SU-DHL-6 (cell line): Measurements from ENCODE around the gene NGLY1.

Source experiments
- H2AFZ ChIP-seq: fragments of 200-600 bp; sonication (generic); 2 replicates; pipeline ENCODE4 v1.6.1; 2014; ENCODE audit warnings: low read depth, mild to moderate bottlenecking, moderate library complexity, mixed read lengths, antibody characterized with exemption, low read length; ENCODE audit not compliant: severe bottlenecking
- H3F3A ChIP-seq: fragments of 200-600 bp; shearing (Covaris generic); 2 replicates; pipeline ENCODE4 v1.6.0; 2016; ENCODE audit warnings: antibody characterized with exemption, mild to moderate bottlenecking; ENCODE audit not compliant: insufficient read depth
- H3K27ac ChIP-seq: fragments of 200-600 bp; sonication (generic); 2 replicates; pipeline ENCODE4 v1.5.1; 2016; ENCODE audit warnings: low read depth, mild to moderate bottlenecking, low read length, moderate library complexity, mixed read lengths
- H3K27me3 ChIP-seq: fragments of 200-600 bp; sonication (generic), shearing (Covaris generic); 2 replicates; pipeline ENCODE4 v1.6.0; 2014; ENCODE audit warnings: mild to moderate bottlenecking, low read length
- H3K36me3 ChIP-seq: fragments of 200-600 bp; sonication (generic); 2 replicates; pipeline ENCODE4 v1.6.1; 2014; ENCODE audit warnings: mild to moderate bottlenecking, low read length, mixed read lengths
- H3K4me2 ChIP-seq: fragments of 300-600, 200-600 bp; shearing (Covaris generic), sonication (generic); 2 replicates; pipeline ENCODE4 v1.6.0; 2014; ENCODE audit warnings: low read length, low read depth, mild to moderate bottlenecking; ENCODE audit not compliant: poor library complexity, severe bottlenecking
- H3K4me3 ChIP-seq: fragments of 200-600 bp; sonication (generic); 2 replicates; pipeline ENCODE4 v1.5.1; 2014; ENCODE audit warnings: antibody characterized with exemption, low read length, mild to moderate bottlenecking, mixed read lengths; ENCODE audit not compliant: insufficient read depth, poor library complexity, severe bottlenecking
- H3K79me2 ChIP-seq: fragments of 200-600 bp; sonication (generic); 2 replicates; pipeline ENCODE4 v1.6.1; 2014; ENCODE audit warnings: mild to moderate bottlenecking, low read length, moderate library complexity; ENCODE audit not compliant: insufficient read depth
- H3K9ac ChIP-seq: fragments of 200-600 bp; sonication (generic); 2 replicates; pipeline ENCODE4 v1.7.0; 2014; ENCODE audit warnings: mild to moderate bottlenecking, low read length
- H3K9me2 ChIP-seq: fragments of 200-600 bp; sonication (generic); replicated peaks from 2 replicates; pipeline ENCODE4 v1.6.1; 2014; ENCODE audit warnings: low read length; ENCODE audit not compliant: insufficient read depth
- H3K9me3 ChIP-seq: fragments of 200-600 bp; sonication (generic); 2 replicates; pipeline ENCODE4 v1.6.1; 2014; ENCODE audit warnings: low read length, mixed read lengths; ENCODE audit not compliant: insufficient read depth
- H4K20me1 ChIP-seq: fragments of 200-600 bp; sonication (generic); 2 replicates; pipeline ENCODE4 v1.6.1; 2014; ENCODE audit warnings: low read depth, mild to moderate bottlenecking, antibody characterized with exemption, low read length, moderate library complexity, mixed read lengths
- EZH2phosphoT487 ChIP-seq: fragments of 200-600 bp; sonication (generic), shearing (Covaris generic); conservative IDR thresholded peaks from 2 replicates; pipeline ENCODE4 v1.6.1; 2018; ENCODE audit warnings: mild to moderate bottlenecking, antibody characterized with exemption, low read length, moderate library complexity, mixed read lengths
- TF ChIP-seq, protein P1 (sequence below): fragments of 200-600 bp; sonication (generic); IDR thresholded peaks from one replicate; pipeline ENCODE4 v1.5.1; 2017; ENCODE audit warnings: antibody characterized with exemption, mild to moderate bottlenecking, low read length, moderate library complexity; ENCODE audit not compliant: insufficient read depth, poor library complexity, severe bottlenecking

NGLY1 gene

DNA sequence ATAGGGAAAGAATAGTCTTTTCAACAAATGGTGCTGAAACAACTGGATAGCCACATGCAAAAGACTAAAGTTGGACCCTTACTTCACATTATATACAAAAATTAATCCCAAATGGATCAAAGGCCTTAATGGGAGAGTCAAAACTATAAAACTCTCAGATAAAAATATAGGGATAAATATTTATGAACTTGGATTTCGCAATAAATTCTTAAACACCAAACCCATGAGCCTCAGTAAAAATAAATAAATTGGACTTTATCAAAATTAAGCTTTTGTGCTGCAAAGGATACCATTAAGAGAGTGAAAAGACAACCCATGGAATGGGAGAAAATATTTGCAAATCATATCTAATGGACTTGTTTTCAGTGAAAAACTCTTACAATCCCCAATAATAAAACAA is 99.8 kb downstream of the NGLY1 start:
- no peak overlapping the region for H3K27ac ChIP-seq
- no peak overlapping the region for H3K4me3 ChIP-seq
- H3K36me3 ChIP-seq: no peaks in the 10 kb centered on the region
- no peaks in the 10 kb centered on the region for H3K27me3 ChIP-seq
- no peak overlapping the region for H3K9ac ChIP-seq
- no peaks in the 10 kb centered on the region for H3K79me2 ChIP-seq
- H3K4me2 ChIP-seq: no peak overlapping the region
- H3K9me2 ChIP-seq: no peaks in the 10 kb centered on the region
- H4K20me1 ChIP-seq: no peaks in the 10 kb centered on the region
- H3F3A ChIP-seq: no peaks in the 10 kb centered on the region
- TF ChIP-seq EZH2phosphoT487: no peak
- TF ChIP-seq, protein P1, sequence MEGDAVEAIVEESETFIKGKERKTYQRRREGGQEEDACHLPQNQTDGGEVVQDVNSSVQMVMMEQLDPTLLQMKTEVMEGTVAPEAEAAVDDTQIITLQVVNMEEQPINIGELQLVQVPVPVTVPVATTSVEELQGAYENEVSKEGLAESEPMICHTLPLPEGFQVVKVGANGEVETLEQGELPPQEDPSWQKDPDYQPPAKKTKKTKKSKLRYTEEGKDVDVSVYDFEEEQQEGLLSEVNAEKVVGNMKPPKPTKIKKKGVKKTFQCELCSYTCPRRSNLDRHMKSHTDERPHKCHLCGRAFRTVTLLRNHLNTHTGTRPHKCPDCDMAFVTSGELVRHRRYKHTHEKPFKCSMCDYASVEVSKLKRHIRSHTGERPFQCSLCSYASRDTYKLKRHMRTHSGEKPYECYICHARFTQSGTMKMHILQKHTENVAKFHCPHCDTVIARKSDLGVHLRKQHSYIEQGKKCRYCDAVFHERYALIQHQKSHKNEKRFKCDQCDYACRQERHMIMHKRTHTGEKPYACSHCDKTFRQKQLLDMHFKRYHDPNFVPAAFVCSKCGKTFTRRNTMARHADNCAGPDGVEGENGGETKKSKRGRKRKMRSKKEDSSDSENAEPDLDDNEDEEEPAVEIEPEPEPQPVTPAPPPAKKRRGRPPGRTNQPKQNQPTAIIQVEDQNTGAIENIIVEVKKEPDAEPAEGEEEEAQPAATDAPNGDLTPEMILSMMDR: no peak
- no peaks in the 10 kb centered on the region for H3K9me3 ChIP-seq
- H2AFZ ChIP-seq: no peak overlapping the region

DNA sequence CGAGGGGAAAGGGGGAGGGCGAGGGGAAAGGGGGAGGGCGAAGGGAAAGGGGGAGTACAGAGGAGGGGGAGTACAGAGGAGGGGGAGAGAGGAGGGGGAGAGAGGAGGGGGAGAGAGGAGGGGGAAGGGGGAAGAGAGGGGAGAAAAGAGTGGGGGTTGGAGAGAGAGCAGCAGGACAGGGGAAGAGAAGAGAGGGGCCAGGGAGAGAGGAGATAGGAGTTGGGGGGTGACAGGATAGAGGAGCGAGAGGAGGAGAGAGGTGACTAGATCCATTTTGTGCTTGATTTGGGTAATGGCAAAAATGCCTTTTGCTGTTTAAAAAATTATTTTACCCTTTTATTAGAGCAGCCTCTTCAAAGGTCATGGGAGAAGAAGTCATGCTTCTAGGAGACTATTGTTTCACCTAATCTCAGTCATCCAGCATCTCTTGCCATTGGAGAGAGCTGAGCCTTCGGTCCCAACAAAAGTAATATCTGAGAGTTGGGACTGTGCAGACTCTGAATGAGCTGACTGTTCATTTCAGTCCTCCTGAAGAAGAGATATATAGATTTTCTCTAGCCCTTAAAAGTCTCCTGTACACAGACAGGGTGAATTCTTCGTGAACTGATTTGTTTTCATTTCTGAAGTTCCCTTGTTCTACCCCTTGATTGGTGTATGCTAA is 103.5 kb downstream of the NGLY1 start:
- Histone ChIP-seq H3K4me3 (no peak overlapping the region), H3K9ac (no peak overlapping the region)

DNA sequence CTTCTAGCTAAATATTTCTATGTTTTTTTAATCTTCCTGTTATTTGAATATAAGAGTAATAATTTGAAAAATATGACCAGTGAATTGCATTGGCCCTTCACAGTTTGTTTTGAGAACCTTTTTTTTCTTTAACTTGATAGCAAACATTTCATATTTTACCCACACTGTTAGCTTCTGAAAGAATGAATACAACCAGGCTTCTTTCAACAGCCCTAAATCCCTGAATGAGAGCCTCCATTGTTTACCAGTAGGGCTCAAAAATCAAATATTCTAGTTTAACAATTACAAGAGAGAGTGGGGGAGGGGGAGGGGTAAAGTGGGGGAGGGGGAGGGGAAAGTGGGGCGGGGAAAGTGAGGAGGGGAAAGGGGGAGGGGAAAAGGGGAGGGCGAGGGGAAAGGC is 104.1 kb downstream of the NGLY1 start:
- Histone ChIP-seq H3K79me2 (no peaks in the 10 kb centered on the region), H2AFZ (no peak overlapping the region), H3F3A (no peaks in the 10 kb centered on the region), H3K27ac (no peak overlapping the region), H3K9me3 (peaks cover 4% of the 10 kb centered on the region; the same call in 1 of the 2 replicates), H4K20me1 (no peaks in the 10 kb centered on the region), H3K4me3 (no peak overlapping the region), H3K27me3 (no peaks in the 10 kb centered on the region), H3K4me2 (no peak overlapping the region), H3K36me3 (no peaks in the 10 kb centered on the region), H3K9me2 (no peaks in the 10 kb centered on the region), H3K9ac (no peak overlapping the region)
- TF ChIP-seq, protein P1: no peak

More for the DNA sequence above, 103.5 kb downstream of the NGLY1 start:
- H3F3A ChIP-seq: no peaks in the 10 kb centered on the region
- H3K36me3 ChIP-seq: no peaks in the 10 kb centered on the region
- H3K27me3 ChIP-seq: no peaks in the 10 kb centered on the region
- H3K9me3 ChIP-seq: no peaks in the 10 kb centered on the region
- no peaks in the 10 kb centered on the region for H3K79me2 ChIP-seq
- no peak overlapping the region for H3K4me2 ChIP-seq
- H3K9me2 ChIP-seq: no peaks in the 10 kb centered on the region
- TF ChIP-seq, protein P1: no peak
- no peak for TF ChIP-seq EZH2phosphoT487
- H2AFZ ChIP-seq: no peak overlapping the region
- H3K27ac ChIP-seq: no peak overlapping the region
- H4K20me1 ChIP-seq: no peaks in the 10 kb centered on the region
